ENCODE measurements around the gene KRTAP4-8.
"Not testable (repeated sequence)": the region's sequence is repeated elsewhere in the genome, so short reads cannot be mapped to it uniquely, and the experiment has no call there.

KRTAP4-8 gene

GRCh38 chr17:41098042-41098441 is at the start of gene KRTAP4-8:
KRTAP4-8 (minus strand) TSS chr17:41098142; CDS start chr17:41098084, 58 bp downstream.
- no peak for DNase-seq

GRCh38 chr17:41145261-41145660 is 47.3 kb upstream of the KRTAP4-8 start:
- DNase-seq = no peak

- no peak for DNase-seq
These were observed 46.9 kb upstream of the KRTAP4-8 start for GRCh38 chr17:41144846-41145245.

- no peak for DNase-seq
These were observed 43.4 kb upstream of the KRTAP4-8 start for GRCh38 chr17:41141361-41141760.

GRCh38 chr17:41140360-41141131 is 42.6 kb upstream of the KRTAP4-8 start, which contains the start of gene KRTAP4-6:
KRTAP4-6 (minus strand) TSS chr17:41140544; CDS start chr17:41140487, 57 bp downstream.
- DNase-seq = no peak

GRCh38 chr17:41139865-41140264 is 41.9 kb upstream of the KRTAP4-8 start:
- DNase-seq = not testable (repeated sequence)

- DNase-seq = no peak
These were observed 36.2 kb upstream of the KRTAP4-8 start for GRCh38 chr17:41133880-41134735.

GRCh38 chr17:41131979-41132378 is 34.0 kb upstream of the KRTAP4-8 start:
- DNase-seq = no peak

- DNase-seq = no peak
These were observed 29.4 kb upstream of the KRTAP4-8 start for GRCh38 chr17:41127371-41127770.

GRCh38 chr17:41126412-41126811 is 28.5 kb upstream of the KRTAP4-8 start:
- DNase-seq = no peak

GRCh38 chr17:41125064-41125463 is 27.1 kb upstream of the KRTAP4-8 start:
- DNase-seq = no peak

GRCh38 chr17:41123991-41124371 is 26.0 kb upstream of the KRTAP4-8 start, which contains the start of gene KRTAP4-12:
KRTAP4-12 (minus strand) TSS chr17:41124182; CDS start chr17:41124122, 60 bp downstream.
- DNase-seq = not testable (repeated sequence)

GRCh38 chr17:41123292-41123990 is 25.5 kb upstream of the KRTAP4-8 start:
- not testable (repeated sequence) for DNase-seq

GRCh38 chr17:41121742-41122141 is 23.8 kb upstream of the KRTAP4-8 start:
- DNase-seq = no peak

- DNase-seq = not testable (repeated sequence)
These were observed 22.1 kb upstream of the KRTAP4-8 start for GRCh38 chr17:41119696-41120690.

- no peak for DNase-seq
These were observed 20.8 kb upstream of the KRTAP4-8 start for GRCh38 chr17:41118721-41119120.

GRCh38 chr17:41117846-41118386 is 20.0 kb upstream of the KRTAP4-8 start, which contains the start of gene KRTAP4-11:
KRTAP4-11 (minus strand) TSS chr17:41118373; CDS start chr17:41118315, 58 bp downstream.
- DNase-seq = not testable (repeated sequence)

GRCh38 chr17:41116297-41116696 is 18.4 kb upstream of the KRTAP4-8 start:
- no peak for DNase-seq

- DNase-seq = no peak
These were observed 13.4 kb upstream of the KRTAP4-8 start for GRCh38 chr17:41111151-41111885.

GRCh38 chr17:41108728-41109386 is 10.9 kb upstream of the KRTAP4-8 start:
- DNase-seq = not testable (repeated sequence)
